ENCODE results near the gene GNG12. TPM values are rescaled to one million over a fixed set of nuclear protein-coding genes. Genes with fewer than 3 reads are reported as not detected.

GNG12 gene
- total and polyA plus RNA-seq, 2 donors (not counting 1 experiment from before 2014, with no cell fraction given): not detected

DNA sequence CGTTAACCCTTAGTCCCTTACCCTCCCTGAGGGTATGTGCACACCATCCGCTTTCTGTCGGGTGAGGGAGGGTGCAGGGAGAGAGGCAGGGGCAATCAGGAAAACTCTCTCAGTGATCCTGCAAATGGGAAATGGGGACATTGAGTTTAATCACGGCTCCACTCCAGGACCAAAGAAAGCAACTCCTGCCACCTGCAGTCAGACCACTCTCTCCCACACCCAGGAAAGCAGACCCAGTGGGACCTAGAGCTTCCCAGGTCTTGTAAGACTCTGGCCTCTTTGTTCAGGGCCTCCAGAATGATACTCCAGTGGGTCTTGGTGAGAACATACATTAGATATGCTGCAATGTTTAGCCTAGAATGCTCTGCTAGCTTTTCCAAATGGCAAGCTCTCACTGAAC is 71.5 kb downstream of the GNG12 start:
- H3K9me3 ChIP-seq (ENCODE audit: control extremely low read depth in 1 of 3, control insufficient read depth in 2 of 3, insufficient read depth in 1 of 3, low read length in 2 of 3): no peaks in the 10 kb centered on the region
- H3K4me2 ChIP-seq (replicated peaks; ENCODE audit: low read depth, low read length, poor library complexity, severe bottlenecking): no peak overlapping the region
- no peak overlapping the region for H3K4me3 Mint-ChIP-seq
- DNase-seq: no peak
- H3K27me3 ChIP-seq (replicated peaks in 1 of 4; ENCODE audit: control extremely low read depth in 1 of 4, control insufficient read depth in 3 of 4, insufficient read depth in 4 of 4, low read length in 3 of 4): peaks cover 0 to 26% (median 13%) of the 10 kb centered on the region in 4 experiments
- H3K4me3 ChIP-seq (ENCODE audit: control extremely low read depth in 1 of 5, extremely low read depth in 1 of 5, insufficient read depth in 1 of 5, low read depth in 2 of 5, low read length in 4 of 5): no peak overlapping the region
- H3K9me3 Mint-ChIP-seq (ENCODE audit: insufficient read depth): no peaks in the 10 kb centered on the region
- no peak overlapping the region for H3K27ac Mint-ChIP-seq
- intact Hi-C loops (cut with micrococcal nuclease): loop anchor here (2.0 to 5.0 kb wide), 2 partner anchors 74 to 529 kb away; partner anchors contain the start of gene GADD45A
- no peaks in the 10 kb centered on the region for H3K79me2 ChIP-seq (ENCODE audit: control insufficient read depth, insufficient read depth, low read length)
- TF ChIP-seq, protein P1, sequence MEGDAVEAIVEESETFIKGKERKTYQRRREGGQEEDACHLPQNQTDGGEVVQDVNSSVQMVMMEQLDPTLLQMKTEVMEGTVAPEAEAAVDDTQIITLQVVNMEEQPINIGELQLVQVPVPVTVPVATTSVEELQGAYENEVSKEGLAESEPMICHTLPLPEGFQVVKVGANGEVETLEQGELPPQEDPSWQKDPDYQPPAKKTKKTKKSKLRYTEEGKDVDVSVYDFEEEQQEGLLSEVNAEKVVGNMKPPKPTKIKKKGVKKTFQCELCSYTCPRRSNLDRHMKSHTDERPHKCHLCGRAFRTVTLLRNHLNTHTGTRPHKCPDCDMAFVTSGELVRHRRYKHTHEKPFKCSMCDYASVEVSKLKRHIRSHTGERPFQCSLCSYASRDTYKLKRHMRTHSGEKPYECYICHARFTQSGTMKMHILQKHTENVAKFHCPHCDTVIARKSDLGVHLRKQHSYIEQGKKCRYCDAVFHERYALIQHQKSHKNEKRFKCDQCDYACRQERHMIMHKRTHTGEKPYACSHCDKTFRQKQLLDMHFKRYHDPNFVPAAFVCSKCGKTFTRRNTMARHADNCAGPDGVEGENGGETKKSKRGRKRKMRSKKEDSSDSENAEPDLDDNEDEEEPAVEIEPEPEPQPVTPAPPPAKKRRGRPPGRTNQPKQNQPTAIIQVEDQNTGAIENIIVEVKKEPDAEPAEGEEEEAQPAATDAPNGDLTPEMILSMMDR (IDR thresholded peaks at IDR 0.05): no peak
- TF ChIP-seq EZH2 (IDR thresholded peaks at IDR 0.05; ENCODE audit: borderline replicate concordance, insufficient read depth, low read depth, low read length, poor library complexity, severe bottlenecking): no peak
- peaks cover 6 to 15% of the 10 kb centered on the region in 2 donors for H3K4me1 ChIP-seq (ENCODE audit: control insufficient read depth in 2 of 2, insufficient read depth in 2 of 2, low read length in 2 of 2)
- ChIA-PET CTCF (interaction anchor here (0.9 to 9.3 kb wide), 8 partner anchors 9 to 260 kb away, joined by 3 to 289 read pairs (median 26); partner anchors contain the start of gene GADD45A), POLR2A (no interaction called here)
- H3K27me3 Mint-ChIP-seq: peaks cover 35% of the 10 kb centered on the region
- H3K4me1 Mint-ChIP-seq: peaks cover 10% of the 10 kb centered on the region
- H3K27ac ChIP-seq (ENCODE audit: low read length in 2 of 2): no peak overlapping the region
- H2AFZ ChIP-seq (ENCODE audit: insufficient read depth, low read depth, low read length, poor library complexity, severe bottlenecking): no peak overlapping the region
- no peaks in the 10 kb centered on the region for H3K36me3 ChIP-seq (replicated peaks in 1 of 2; ENCODE audit: control extremely low read depth in 1 of 2, control insufficient read depth in 1 of 2, extremely low read depth in 1 of 2, insufficient read depth in 2 of 2, low read length in 1 of 2)
- no peaks in the 10 kb centered on the region for H4K20me1 ChIP-seq (ENCODE audit: control insufficient read depth, insufficient read depth, low read length, poor library complexity, severe bottlenecking)
- no peak overlapping the region for H3K9ac ChIP-seq (ENCODE audit: low read length)
- ATAC-seq (ENCODE audit: low read depth): no peak
- 67% methylated on average over 1 of the region's 4 CpGs for WGBS (ENCODE audit: insufficient coverage)

DNA sequence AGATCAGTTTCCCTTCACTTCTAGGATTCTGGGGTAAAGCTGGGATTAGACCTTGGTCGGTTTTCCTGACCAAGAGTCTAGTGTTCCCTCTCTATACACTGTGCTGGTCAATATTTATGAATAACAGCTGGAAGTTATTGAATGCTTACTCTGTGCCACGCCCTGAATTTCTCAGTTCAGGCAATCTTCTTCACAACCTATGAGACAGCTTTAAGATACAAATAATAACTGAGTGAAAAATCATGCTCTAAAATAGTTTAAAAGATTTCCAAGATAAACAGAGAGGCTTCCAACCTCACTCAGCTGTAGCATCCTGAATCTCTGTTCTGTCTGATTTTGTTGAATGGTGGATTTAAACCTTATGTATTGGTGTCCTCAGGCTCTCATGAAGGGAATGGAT is 72.2 kb downstream of the GNG12 start:
- H3K79me2 ChIP-seq (ENCODE audit: control insufficient read depth, insufficient read depth, low read length): no peaks in the 10 kb centered on the region

More for the DNA sequence above, 72.2 kb downstream of the GNG12 start:
- Histone ChIP-seq H3K36me3 (replicated peaks in 1 of 2; ENCODE audit: control extremely low read depth in 1 of 2, control insufficient read depth in 1 of 2, extremely low read depth in 1 of 2, insufficient read depth in 2 of 2, low read length in 1 of 2) (no peaks in the 10 kb centered on the region), H3K4me2 (replicated peaks; ENCODE audit: low read depth, low read length, poor library complexity, severe bottlenecking) (no peak overlapping the region), H2AFZ (ENCODE audit: insufficient read depth, low read depth, low read length, poor library complexity, severe bottlenecking) (no peak overlapping the region), H3K9me3 (ENCODE audit: control extremely low read depth in 1 of 3, control insufficient read depth in 2 of 3, insufficient read depth in 1 of 3, low read length in 2 of 3) (no peaks in the 10 kb centered on the region), H3K27ac (ENCODE audit: low read length in 2 of 2) (no peak overlapping the region), H3K27me3 (replicated peaks in 1 of 4; ENCODE audit: control extremely low read depth in 1 of 4, control insufficient read depth in 3 of 4, insufficient read depth in 4 of 4, low read length in 3 of 4) (peaks cover 0 to 20% (median 10%) of the 10 kb centered on the region in 4 experiments), H4K20me1 (ENCODE audit: control insufficient read depth, insufficient read depth, low read length, poor library complexity, severe bottlenecking) (no peaks in the 10 kb centered on the region), H3K9ac (ENCODE audit: low read length) (no peak overlapping the region), H3K4me3 (ENCODE audit: control extremely low read depth in 1 of 5, extremely low read depth in 1 of 5, insufficient read depth in 1 of 5, low read depth in 2 of 5, low read length in 4 of 5) (no peak overlapping the region), H3K4me1 (ENCODE audit: control insufficient read depth in 2 of 2, insufficient read depth in 2 of 2, low read length in 2 of 2) (peaks cover under 1 to 10% of the 10 kb centered on the region in 2 donors)
- intact Hi-C loops (cut with micrococcal nuclease): loop anchor here (2.0 to 5.0 kb wide), 2 partner anchors 74 to 528 kb away; partner anchors contain the start of gene GADD45A
- Mint-ChIP-seq H3K27ac (no peak overlapping the region), H3K9me3 (ENCODE audit: insufficient read depth) (no peaks in the 10 kb centered on the region), H3K4me1 (peaks cover 5% of the 10 kb centered on the region), H3K27me3 (peaks cover 30% of the 10 kb centered on the region), H3K4me3 (no peak overlapping the region)
- ChIA-PET POLR2A (no interaction called here), CTCF (interaction anchor here (0.7 to 9.3 kb wide), 26 partner anchors 9 to 551 kb away, joined by 3 to 289 read pairs (median 10); partner anchors contain the start of gene GADD45A)
- no peak for TF ChIP-seq EZH2 (IDR thresholded peaks at IDR 0.05; ENCODE audit: borderline replicate concordance, insufficient read depth, low read depth, low read length, poor library complexity, severe bottlenecking)
- TF ChIP-seq, protein P1 (IDR thresholded peaks at IDR 0.05): no peak
- WGBS (ENCODE audit: insufficient coverage): no CpG with 5 or more reads among the region's 2 CpGs
- ATAC-seq (ENCODE audit: low read depth): no peak
- DNase-seq: no peak
